Activated naive CD4-positive, alpha-beta T cell treated with anti-CD3 and anti-CD28 coated beads for 36 hours (primary cell): ENCODE measurements around the gene DYNLL1. TPM values are rescaled to one million over a fixed set of nuclear protein-coding genes. Genes with fewer than 3 reads are reported as not detected.
"Not testable (repeated sequence)": the region's sequence is repeated elsewhere in the genome, so short reads cannot be mapped to it uniquely, and the experiment has no call there.

Experiments
- CTCF ChIA-PET: fragments of 350-600 bp; sonication (Branson Sonifier 250); formaldehyde crosslinking; loops from one replicate; lab custom pipeline; 2021; ENCODE audit warnings: antibody characterized with exemption; lab: Charles Lee
- DNase-seq: peaks from one replicate; pipeline ENCODE4 v3.0.0-alpha.2; 2020
- H3K27ac Mint-ChIP-seq: one replicate; pipeline ENCODE4 v1.8.0; 2021; ENCODE audit warnings: mild to moderate bottlenecking, mixed read lengths
- H3K27me3 Mint-ChIP-seq: one replicate; pipeline ENCODE4 v1.8.0; 2021; ENCODE audit warnings: low read depth, mixed read lengths
- H3K36me3 Mint-ChIP-seq: one replicate; pipeline ENCODE4 v1.8.0; 2021; ENCODE audit warnings: low read depth, mixed read lengths
- H3K4me1 Mint-ChIP-seq: one replicate; pipeline ENCODE4 v1.8.0; 2021; ENCODE audit warnings: low read depth, mixed read lengths
- H3K4me3 Mint-ChIP-seq: one replicate; pipeline ENCODE4 v1.8.0; 2021; ENCODE audit warnings: mild to moderate bottlenecking, moderate library complexity, mixed read lengths
- H3K9me3 Mint-ChIP-seq: one replicate; pipeline ENCODE4 v1.8.0; 2021; ENCODE audit warnings: mixed read lengths
- intact Hi-C: fragments of 100-400 bp; cut with micrococcal nuclease; formaldehyde crosslinking; loops from one replicate; pipeline ENCODE4 v1.15.1; 2023
- total RNA-seq, 2 experiments: library from RNA; stranded (reverse); gene quantifications; one replicate each; pipeline ENCODE4 v1.2.3, GENCODE V29; 2021

Gene DYNLL1
- total RNA-seq, 2 experiments from 2014 or later = 93.4 to 93.5 TPM

DNA sequence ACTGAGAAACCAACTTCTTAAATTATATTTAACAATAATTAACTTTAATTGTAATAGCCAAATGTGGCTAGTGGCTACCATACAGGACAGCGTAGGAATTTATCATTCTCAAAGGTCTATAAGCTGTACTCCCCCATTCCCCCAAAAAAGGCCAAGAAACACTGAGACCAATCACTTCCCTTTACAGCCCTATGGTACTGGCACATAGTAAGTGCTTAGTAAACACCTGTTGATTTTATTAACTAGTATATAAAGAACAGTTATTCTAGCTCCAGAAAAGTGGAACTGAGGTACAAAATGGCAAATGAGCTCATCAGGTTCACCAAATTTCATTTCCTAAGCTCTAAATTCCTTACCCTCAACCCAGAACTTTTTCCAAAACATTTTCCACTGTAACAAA lies 20.3 kb upstream of the DYNLL1 start:
- CTCF ChIA-PET = interaction anchor here (1.1 to 2.3 kb wide), 2 partner anchors 22 to 119 kb away, joined by 5 to 9 read pairs; no protein-coding TSS in a partner anchor
- Mint-ChIP-seq H3K27me3 (no peaks in the 10 kb centered on the region), H3K9me3 (no peaks in the 10 kb centered on the region), H3K4me3 (no peak overlapping the region), H3K4me1 (peaks cover 8% of the 10 kb centered on the region), H3K27ac (no peak overlapping the region), H3K36me3 (no peaks in the 10 kb centered on the region)
- no peak for DNase-seq
- intact Hi-C loops = no loop called here

DNA sequence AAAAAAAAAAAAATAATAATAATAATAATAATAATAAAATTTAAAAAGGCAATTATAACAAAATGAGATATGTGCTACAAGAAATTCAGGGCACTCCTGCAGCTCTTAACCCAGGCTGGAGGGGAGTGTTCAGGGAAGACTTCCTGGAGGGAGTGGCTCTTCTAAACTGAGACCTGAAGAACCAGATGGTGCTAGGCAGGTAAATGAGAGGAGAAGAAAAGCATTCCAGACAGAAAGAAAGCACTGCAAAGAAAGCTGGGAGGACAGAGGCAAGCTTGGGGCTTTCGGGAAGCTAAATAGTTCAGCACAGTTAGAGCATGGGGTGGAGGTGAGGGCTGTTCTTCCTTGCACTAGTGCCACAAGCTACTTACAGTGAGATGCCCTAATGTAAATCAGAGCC lies 16.5 kb upstream of the DYNLL1 start:
- no peaks in the 10 kb centered on the region for H3K36me3 Mint-ChIP-seq
- intact Hi-C loops = no loop called here
- no peak overlapping the region for H3K27ac Mint-ChIP-seq
- CTCF ChIA-PET = interaction anchor here (1.7 kb wide), 1 partner anchor 9 kb away, joined by 6 read pairs; the partner anchor contains the start of gene SRSF9
- H3K27me3 Mint-ChIP-seq = no peaks in the 10 kb centered on the region
- no peaks in the 10 kb centered on the region for H3K9me3 Mint-ChIP-seq
- no peak for DNase-seq
- H3K4me1 Mint-ChIP-seq = no peaks in the 10 kb centered on the region
- H3K4me3 Mint-ChIP-seq = no peak overlapping the region

DNA sequence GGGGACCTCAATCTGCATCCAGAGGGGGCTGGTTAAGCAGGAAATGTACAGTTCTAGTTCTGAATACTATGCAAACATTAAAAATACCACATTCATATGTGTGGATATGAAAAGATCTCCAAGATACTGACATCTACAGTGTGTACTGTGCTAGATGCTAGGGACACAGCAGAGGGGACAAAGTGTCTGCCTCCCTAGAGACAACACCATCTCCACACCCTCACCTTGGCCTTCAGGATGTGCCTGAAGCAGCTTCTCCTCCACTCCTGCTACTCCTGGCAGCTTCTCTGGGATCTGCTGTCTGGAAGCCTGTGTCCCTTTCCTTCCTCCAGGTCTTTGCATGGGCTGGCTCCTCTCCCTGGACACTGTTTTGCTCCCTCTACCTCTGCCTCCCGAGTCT lies 15.7 kb upstream of the DYNLL1 start:
- Mint-ChIP-seq H3K36me3 (no peaks in the 10 kb centered on the region), H3K27ac (no peak overlapping the region), H3K27me3 (no peaks in the 10 kb centered on the region), H3K4me3 (no peak overlapping the region), H3K4me1 (no peaks in the 10 kb centered on the region), H3K9me3 (no peaks in the 10 kb centered on the region)
- CTCF ChIA-PET = interaction anchor here (1.7 kb wide), 1 partner anchor 10 kb away, joined by 6 read pairs; the partner anchor contains the start of gene SRSF9
- intact Hi-C loops = no loop called here
- DNase-seq = no peak

DNA sequence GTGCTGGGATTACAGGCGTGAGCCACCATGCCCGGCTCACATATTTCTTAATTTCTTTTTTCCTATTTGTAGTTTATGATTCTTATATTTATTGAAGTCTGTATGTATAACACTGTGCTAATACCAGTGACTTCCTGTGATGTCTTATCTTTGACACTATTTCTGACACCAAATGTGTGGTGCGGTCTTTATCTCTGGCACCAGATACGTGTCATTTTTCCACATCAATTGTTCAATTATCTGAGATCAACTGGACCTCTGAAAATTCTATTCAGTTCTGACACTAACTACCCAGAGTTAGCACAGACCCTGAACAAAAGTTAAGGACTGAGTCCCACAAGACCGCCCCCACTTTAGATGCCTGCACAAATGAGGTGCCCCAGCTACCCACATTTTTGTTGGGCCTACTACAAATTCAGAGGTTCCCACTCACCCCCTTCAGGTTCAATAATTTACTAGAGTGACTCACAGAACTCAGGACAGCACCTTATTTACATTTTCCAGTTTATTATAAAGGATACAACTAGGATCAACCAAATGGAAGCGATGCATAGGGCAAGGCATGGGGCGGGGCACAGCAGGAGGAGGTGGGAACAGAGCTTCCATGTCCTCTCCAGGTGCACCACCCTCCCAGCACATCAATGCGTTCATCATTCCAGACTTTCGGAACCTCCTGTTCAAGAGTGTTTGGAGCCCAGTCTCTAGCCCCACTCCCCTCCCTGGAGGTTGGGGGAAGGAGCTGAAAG lies 14.7 kb upstream of the DYNLL1 start:
- Mint-ChIP-seq H3K27ac (no peak overlapping the region), H3K36me3 (no peaks in the 10 kb centered on the region), H3K9me3 (no peaks in the 10 kb centered on the region), H3K4me1 (no peaks in the 10 kb centered on the region), H3K27me3 (no peaks in the 10 kb centered on the region), H3K4me3 (no peak overlapping the region)
- CTCF ChIA-PET = interaction anchor here (0.5 kb wide), 1 partner anchor 10 kb away, joined by 3 read pairs; no protein-coding TSS in a partner anchor
- no peak for DNase-seq
- intact Hi-C loops = no loop called here

DNA sequence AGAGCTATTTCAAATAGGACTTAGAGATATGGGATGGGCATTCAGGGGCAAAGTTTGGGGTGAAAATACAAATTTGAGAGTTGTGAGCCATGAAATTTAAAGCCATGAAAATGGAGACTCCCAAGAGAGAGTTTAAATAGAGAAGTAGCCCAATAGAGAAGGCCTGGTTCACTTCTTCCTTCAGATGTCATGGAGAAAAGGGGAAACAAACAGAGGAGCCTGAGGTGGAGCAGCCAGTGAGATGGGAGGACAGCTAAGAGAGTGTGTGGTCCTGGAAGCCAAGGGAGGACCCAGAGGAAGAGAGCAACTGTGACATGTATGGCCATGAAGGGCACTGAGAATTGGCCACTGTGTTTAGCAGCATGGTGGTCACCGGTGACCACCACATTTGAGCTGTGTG lies 12.3 kb upstream of the DYNLL1 start:
- intact Hi-C loops = no loop called here

DNA sequence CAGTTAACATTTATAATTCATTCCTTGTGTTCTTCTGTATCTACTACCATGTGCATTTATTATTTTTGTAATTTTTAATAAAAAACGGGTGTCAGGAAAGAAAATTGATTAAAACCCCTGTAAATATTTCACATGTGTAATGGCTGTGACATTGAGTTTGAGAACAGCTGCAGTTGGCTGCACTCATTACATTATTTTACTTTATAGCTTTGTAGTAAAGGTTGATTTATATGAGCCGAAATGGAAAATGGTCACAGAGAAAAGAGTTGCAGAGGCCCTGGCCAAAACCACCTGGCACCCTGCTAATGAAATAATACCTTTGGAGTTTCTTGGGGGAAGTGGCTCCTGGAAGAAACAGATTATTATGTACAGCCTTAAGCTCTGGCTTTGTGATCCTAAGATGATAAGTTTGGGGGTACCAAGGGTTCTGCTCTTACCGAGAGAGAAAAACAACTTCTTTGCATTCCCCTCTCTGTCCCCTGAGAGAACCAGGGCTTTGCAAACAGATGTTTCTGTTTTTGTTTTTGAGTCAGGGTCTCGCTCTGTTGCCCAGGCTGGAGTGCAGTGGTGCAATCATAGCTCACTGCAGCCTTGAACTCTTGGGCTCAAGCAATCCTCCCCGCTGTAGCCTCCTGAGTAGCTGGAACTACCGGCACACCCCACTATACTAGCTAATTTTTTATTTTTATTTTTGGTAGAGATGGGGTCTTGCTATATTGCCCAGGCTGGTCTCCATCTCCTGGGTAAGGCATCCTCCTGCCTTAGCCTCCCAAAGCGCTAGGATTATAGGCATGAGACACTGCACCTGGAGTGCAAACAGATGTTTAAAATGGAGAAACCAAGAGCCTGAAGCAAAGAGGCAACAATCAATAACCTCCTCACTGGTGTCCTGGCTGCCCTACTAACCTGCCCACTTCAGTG lies 9.7 kb upstream of the DYNLL1 start:
- H3K4me3 Mint-ChIP-seq = no peak overlapping the region
- H3K27ac Mint-ChIP-seq = no peak overlapping the region
- no peaks in the 10 kb centered on the region for H3K27me3 Mint-ChIP-seq
- no peaks in the 10 kb centered on the region for H3K9me3 Mint-ChIP-seq
- CTCF ChIA-PET = no interaction called here
- no peaks in the 10 kb centered on the region for H3K36me3 Mint-ChIP-seq
- H3K4me1 Mint-ChIP-seq = no peaks in the 10 kb centered on the region
- intact Hi-C loops = no loop called here
- DNase-seq = no peak

More for the DNA sequence above, 12.3 kb upstream of the DYNLL1 start:
- H3K27me3 Mint-ChIP-seq = no peaks in the 10 kb centered on the region
- DNase-seq = no peak
- H3K36me3 Mint-ChIP-seq = no peaks in the 10 kb centered on the region
- no peak overlapping the region for H3K4me3 Mint-ChIP-seq
- no peaks in the 10 kb centered on the region for H3K9me3 Mint-ChIP-seq
- CTCF ChIA-PET = interaction anchor here (1.3 kb wide), 1 partner anchor 13 kb away, joined by 3 read pairs; no protein-coding TSS in a partner anchor
- no peak overlapping the region for H3K27ac Mint-ChIP-seq
- H3K4me1 Mint-ChIP-seq = no peaks in the 10 kb centered on the region

- H3K9me3 Mint-ChIP-seq, H3K27ac Mint-ChIP-seq, DNase-seq, intact Hi-C loops, H3K27me3 Mint-ChIP-seq, H3K4me1 Mint-ChIP-seq, H3K36me3 Mint-ChIP-seq, H3K4me3 Mint-ChIP-seq: not testable (repeated sequence)
- CTCF ChIA-PET = interaction anchor here (1.3 kb wide), 1 partner anchor 9 kb away, joined by 3 read pairs; no protein-coding TSS in a partner anchor
These were observed 8.4 kb upstream of the DYNLL1 start for GRCh38 chr12:120487552-120487951.

GRCh38 chr12:120488057-120488640 lies 7.8 kb upstream of the DYNLL1 start:
- Mint-ChIP-seq H3K27ac (no peak overlapping the region), H3K27me3 (no peaks in the 10 kb centered on the region), H3K4me1 (no peaks in the 10 kb centered on the region), H3K4me3 (no peak overlapping the region), H3K9me3 (no peaks in the 10 kb centered on the region), H3K36me3 (no peaks in the 10 kb centered on the region)
- CTCF ChIA-PET = interaction anchor here (0.5 to 1.3 kb wide), 4 partner anchors 9 to 35 kb away, joined by 3 to 4 read pairs (median 3); no protein-coding TSS in a partner anchor
- no peak for DNase-seq
- intact Hi-C loops = no loop called here

GRCh38 chr12:120489018-120489417 lies 6.9 kb upstream of the DYNLL1 start:
- no peaks in the 10 kb centered on the region for H3K36me3 Mint-ChIP-seq
- H3K9me3 Mint-ChIP-seq = no peaks in the 10 kb centered on the region
- intact Hi-C loops = no loop called here
- no peaks in the 10 kb centered on the region for H3K27me3 Mint-ChIP-seq
- no peaks in the 10 kb centered on the region for H3K4me1 Mint-ChIP-seq
- no peak overlapping the region for H3K27ac Mint-ChIP-seq
- CTCF ChIA-PET = interaction anchor here (0.5 to 1.3 kb wide), 5 partner anchors 18 to 132 kb away, joined by 3 to 4 read pairs (median 3); no protein-coding TSS in a partner anchor
- DNase-seq = no peak
- no peak overlapping the region for H3K4me3 Mint-ChIP-seq

DNA sequence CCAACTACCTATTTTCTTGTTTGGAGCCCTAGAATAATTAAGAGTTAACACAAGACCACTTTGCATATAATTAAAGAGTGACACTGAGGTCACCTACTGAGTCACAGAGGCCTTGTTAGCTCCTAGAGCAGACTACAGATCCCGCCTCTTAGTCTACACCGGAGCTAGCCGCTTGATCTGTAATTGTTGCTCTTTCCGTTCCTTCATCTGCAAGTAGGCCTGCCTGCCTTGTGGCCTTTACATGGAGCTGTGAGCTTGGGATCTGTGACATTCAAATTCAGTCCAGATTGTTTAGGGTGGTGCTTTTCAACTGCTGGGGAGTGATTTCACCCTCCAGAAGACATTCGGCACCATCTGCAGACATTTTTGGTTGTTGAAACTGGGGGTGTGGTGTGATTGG lies 5.6 kb upstream of the DYNLL1 start:
- no peak for DNase-seq
- H3K9me3 Mint-ChIP-seq = no peaks in the 10 kb centered on the region
- no peaks in the 10 kb centered on the region for H3K36me3 Mint-ChIP-seq
- no peak overlapping the region for H3K4me3 Mint-ChIP-seq
- no peaks in the 10 kb centered on the region for H3K27me3 Mint-ChIP-seq
- H3K4me1 Mint-ChIP-seq = peaks cover 6% of the 10 kb centered on the region
- intact Hi-C loops = no loop called here
- no peak overlapping the region for H3K27ac Mint-ChIP-seq
- CTCF ChIA-PET = interaction anchor here (0.6 kb wide), 1 partner anchor 74 kb away, joined by 3 read pairs; no protein-coding TSS in a partner anchor

- intact Hi-C loops = no loop called here
- Mint-ChIP-seq H3K27me3 (no peaks in the 10 kb centered on the region), H3K4me1 (peaks cover 6% of the 10 kb centered on the region), H3K36me3 (no peaks in the 10 kb centered on the region), H3K27ac (no peak overlapping the region), H3K4me3 (no peak overlapping the region), H3K9me3 (no peaks in the 10 kb centered on the region)
- no peak for DNase-seq
- CTCF ChIA-PET = interaction anchor here (0.6 to 1.1 kb wide), 3 partner anchors 10 to 74 kb away, joined by 3 to 5 read pairs (median 3); no protein-coding TSS in a partner anchor
These were observed 4.9 kb upstream of the DYNLL1 start for GRCh38 chr12:120490833-120491512.
